NCI-H2107 treated with DMSO at 0.1 percent for 48 hours (cell line): ENCODE results near the gene NEAT1.
A peak's percentile ranks its signal among the peaks of the same experiment; 100 is the strongest.

Source experiments
- DNase-seq: peaks from one replicate; lab custom pipeline; 2025; ENCODE audit not compliant: unreplicated experiment; lab: John Stamatoyannopoulos, UW

NEAT1 gene

DNA sequence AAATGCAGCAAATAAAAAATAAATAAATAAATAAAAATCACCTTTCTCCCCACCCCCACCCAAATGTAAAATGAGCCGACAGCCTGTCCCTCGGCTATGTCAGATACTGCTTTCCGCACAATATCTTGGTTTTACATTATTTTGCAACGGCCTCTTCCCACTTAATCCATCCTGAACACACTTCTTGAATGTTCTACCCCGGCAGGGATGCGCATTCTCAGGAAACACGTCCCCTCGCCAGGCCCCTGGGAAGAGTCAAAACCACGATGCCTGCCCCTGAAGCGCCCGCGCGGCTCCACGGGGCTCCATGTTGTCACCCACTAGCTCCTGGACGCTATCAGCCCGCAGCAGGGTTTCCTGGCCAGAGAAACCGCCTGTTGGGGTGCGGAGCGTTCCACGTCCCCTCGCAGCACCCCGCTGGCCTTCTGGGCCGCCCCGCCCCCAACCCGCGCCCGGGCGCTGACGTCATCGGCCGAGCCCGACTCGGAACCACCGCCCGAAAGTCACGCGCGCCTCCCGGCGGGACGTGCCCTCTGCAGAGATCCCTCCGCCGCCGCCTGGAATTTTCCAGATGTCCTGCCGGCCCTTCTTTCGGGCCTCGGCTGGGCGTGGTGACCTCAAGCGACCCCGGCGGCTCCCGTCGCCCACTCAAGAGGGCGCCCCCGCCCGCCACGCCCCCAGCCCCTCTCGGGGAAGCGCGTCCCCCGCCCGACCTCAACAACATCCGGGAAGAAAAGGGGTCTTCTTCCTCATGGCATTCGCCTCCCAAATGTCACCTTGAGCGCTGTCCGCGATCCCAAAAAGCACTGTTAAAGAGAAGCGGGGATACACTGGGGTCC, 585 bp upstream of the NEAT1 start:
- DNase-seq = peak; percentile 32

DNA sequence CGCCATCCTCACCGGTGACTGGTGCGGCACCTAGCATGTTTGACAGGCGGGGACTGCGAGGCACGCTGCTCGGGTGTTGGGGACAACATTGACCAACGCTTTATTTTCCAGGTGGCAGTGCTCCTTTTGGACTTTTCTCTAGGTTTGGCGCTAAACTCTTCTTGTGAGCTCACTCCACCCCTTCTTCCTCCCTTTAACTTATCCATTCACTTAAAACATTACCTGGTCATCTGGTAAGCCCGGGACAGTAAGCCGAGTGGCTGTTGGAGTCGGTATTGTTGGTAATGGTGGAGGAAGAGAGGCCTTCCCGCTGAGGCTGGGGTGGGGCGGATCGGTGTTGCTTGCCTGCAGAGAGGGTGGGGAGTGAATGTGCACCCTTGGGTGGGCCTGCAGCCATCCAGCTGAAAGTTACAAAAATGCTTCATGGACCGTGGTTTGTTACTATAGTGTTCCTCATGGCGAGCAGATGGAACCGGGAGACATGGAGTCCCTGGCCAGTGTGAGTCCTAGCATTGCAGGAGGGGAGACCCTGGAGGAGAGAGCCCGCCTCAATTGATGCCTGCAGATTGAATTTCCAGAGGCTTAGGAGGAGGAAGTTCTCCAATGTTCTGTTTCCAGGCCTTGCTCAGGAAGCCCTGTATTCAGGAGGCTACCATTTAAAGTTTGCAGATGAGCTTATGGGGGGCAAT, 1.1 kb downstream of the NEAT1 start:
- no peak for DNase-seq

DNA sequence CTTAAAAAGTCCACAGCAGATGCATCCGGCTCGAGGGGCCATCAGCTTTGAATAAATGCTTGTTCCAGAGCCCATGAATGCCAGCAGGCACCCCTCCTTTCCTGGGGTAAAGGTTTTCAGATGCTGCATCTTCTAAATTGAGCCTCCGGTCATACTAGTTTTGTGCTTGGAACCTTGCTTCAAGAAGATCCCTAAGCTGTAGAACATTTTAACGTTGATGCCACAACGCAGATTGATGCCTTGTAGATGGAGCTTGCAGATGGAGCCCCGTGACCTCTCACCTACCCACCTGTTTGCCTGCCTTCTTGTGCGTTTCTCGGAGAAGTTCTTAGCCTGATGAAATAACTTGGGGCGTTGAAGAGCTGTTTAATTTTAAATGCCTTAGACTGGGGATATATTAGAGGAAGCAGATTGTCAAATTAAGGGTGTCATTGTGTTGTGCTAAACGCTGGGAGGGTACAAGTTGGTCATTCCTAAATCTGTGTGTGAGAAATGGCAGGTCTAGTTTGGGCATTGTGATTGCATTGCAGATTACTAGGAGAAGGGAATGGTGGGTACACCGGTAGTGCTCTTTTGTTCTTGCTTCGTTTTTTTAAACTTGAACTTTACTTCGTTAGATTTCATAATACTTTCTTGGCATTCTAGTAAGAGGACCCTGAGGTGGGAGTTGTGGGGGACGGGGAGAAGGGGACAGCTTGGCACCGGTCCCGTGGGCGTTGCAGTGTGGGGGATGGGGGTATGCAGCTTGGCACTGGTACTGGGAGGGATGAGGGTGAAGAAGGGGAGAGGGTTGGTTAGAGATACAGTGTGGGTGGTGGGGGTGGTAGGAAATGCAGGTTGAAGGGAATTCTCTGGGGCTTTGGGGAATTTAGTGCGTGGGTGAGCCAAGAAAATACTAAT, 1.9 kb downstream of the NEAT1 start:
- DNase-seq = no peak

DNA sequence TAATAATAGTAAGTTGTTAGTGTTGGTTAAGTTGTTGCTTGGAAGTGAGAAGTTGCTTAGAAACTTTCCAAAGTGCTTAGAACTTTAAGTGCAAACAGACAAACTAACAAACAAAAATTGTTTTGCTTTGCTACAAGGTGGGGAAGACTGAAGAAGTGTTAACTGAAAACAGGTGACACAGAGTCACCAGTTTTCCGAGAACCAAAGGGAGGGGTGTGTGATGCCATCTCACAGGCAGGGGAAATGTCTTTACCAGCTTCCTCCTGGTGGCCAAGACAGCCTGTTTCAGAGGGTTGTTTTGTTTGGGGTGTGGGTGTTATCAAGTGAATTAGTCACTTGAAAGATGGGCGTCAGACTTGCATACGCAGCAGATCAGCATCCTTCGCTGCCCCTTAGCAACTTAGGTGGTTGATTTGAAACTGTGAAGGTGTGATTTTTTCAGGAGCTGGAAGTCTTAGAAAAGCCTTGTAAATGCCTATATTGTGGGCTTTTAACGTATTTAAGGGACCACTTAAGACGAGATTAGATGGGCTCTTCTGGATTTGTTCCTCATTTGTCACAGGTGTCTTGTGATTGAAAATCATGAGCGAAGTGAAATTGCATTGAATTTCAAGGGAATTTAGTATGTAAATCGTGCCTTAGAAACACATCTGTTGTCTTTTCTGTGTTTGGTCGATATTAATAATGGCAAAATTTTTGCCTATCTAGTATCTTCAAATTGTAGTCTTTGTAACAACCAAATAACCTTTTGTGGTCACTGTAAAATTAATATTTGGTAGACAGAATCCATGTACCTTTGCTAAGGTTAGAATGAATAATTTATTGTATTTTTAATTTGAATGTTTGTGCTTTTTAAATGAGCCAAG, 2.7 kb downstream of the NEAT1 start:
- DNase-seq = no peak

DNA sequence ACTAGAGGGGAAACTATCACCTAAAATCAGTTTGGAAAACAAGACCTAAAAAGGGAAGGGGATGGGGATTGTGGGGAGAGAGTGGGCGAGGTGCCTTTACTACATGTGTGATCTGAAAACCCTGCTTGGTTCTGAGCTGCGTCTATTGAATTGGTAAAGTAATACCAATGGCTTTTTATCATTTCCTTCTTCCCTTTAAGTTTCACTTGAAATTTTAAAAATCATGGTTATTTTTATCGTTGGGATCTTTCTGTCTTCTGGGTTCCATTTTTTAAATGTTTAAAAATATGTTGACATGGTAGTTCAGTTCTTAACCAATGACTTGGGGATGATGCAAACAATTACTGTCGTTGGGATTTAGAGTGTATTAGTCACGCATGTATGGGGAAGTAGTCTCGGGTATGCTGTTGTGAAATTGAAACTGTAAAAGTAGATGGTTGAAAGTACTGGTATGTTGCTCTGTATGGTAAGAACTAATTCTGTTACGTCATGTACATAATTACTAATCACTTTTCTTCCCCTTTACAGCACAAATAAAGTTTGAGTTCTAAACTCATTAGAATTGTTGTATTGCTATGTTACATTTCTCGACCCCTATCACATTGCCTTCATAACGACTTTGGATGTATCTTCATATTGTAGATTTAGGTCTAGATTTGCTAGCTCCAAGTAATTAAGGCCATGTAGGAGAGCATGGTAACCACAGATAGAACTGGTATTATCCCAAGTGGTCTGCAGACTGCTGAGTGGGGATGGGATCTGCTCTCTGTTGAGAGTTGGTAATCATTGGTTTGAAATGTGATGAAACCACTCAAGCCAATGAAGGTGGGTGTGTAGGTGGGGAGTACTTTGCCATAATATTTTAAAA, 3.6 kb downstream of the NEAT1 start:
- DNase-seq = no peak

DNA sequence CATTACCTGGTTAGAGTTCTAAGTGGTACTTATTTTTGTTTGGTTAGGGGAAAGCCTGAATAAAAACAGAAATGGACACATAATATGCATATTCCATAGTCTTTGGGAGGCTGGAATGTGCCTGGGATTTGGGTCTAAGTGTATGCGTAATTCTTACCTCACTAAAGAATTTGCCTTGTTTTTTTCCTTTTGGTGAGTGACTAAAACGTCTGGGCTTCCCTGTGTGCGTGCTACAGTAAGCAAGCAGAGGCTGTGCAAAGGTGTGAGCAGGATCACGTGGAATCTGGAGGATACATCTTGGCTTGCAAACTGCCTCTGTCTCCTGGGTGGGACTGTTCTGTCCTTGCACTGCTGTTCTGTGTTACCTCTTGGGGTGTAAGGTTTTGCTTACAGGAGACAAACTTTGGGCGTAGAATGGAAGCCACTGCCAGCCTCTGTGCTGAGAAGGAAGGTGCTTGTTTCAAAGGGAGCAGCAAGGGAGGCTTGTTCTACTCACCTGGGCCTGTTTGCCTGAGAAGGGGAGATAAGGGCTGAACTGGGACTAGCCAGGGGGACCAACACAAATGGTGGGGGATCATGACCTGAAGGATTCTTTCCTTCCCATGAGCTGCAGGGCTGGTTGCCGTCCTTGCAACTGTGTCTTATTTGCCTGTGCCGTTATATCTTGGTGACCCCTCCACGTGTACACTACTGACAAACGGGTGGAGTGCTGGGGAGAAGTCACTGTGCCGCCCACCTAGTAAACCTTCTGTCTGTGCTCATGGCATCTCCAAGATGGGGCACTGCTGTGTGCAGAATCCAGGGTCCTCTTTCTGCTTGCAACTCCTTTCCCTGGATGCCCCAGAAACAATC, 4.5 kb downstream of the NEAT1 start:
- no peak for DNase-seq

DNA sequence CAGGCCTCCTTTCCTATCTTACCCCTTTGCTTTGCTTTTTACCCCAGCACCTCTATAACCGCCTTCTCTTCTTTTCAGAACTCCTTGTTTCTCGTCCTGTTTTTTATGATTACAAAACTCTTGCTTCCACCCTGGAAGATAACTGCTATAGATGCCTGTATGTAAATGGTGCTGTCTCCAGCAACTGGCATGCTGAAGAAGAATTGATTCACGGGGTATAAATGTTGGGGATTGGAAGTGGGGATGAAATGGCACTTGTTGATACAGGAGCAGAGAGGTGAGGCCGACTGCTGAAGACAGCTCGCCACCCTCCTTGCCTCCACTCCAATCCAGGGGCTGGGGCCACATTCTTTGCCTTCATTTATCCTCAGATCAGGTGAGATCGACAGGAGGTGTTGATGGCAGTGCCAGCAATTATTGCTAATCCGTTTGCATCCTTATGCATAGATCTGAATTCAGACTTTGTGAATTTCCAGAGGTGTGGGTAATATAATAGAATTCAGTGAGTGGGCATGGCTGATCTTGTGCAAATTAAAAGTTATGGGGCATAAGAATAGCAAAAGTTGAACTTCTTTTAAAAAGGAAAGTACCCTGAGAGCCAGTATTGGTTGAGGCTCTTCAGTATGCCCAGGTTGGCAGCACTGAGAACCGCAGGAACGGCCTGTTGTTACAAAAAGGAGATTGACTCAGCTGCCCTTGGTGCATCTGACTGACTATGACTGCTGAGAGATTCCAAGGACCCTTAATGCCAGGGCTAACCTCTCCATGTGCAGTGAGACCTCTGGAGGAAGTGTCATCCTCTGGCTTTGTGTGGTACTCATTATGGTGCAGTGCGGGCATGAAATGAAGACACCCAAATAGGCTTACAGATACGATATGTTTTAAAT, 5.3 kb downstream of the NEAT1 start:
- DNase-seq = no peak

DNA sequence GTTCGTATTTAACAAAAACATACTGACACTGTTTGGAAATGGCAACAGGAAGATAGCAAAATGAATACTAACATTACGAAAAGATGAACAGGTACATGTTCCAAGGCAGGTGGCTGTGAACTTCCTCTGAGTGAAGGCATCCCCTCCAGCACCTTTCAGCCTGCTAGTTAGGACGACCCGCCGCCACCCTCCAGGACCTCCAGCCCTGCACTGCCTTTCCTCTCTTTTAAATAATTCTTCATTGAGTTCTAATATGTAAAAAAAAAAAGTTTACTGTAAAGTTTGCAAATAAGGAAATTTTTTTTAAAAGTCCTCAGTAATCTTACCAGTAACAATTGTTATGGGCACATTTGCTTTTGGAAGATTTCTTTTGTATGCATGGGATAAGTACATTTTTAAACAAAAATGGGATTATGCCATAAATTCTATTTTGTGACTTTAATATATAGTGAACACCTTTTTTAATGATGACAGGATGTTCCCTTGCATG, 6.0 kb downstream of the NEAT1 start:
- DNase-seq = no peak

DNA sequence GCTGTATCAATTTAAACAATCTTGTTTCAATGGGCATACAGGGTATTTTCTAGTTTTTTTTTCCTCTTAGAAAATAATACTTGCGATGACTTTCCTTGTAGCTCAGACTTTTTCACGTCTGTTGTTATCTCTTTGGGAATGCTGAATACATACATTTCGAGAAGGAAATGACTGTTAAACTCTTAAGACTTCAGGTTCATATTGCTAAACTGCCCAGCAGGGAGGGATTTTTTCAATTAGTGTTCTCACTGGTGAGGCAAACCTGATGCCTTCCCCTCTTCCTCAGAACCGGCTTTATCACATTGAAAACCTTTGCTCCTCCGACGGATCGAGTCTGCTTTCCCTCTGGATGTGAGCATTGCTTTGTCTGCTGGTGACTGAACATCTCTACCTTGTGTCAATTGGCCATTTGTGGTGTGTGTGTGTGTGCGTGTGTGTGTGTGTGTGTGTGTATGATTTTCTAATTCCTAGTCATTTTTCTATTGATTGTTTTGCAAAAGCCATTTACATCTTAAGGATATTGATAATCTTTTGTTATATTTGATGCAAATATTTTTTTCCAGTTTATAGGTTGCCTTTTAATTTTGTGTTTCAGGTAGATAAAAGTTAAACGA, 6.6 kb downstream of the NEAT1 start:
- no peak for DNase-seq

DNA sequence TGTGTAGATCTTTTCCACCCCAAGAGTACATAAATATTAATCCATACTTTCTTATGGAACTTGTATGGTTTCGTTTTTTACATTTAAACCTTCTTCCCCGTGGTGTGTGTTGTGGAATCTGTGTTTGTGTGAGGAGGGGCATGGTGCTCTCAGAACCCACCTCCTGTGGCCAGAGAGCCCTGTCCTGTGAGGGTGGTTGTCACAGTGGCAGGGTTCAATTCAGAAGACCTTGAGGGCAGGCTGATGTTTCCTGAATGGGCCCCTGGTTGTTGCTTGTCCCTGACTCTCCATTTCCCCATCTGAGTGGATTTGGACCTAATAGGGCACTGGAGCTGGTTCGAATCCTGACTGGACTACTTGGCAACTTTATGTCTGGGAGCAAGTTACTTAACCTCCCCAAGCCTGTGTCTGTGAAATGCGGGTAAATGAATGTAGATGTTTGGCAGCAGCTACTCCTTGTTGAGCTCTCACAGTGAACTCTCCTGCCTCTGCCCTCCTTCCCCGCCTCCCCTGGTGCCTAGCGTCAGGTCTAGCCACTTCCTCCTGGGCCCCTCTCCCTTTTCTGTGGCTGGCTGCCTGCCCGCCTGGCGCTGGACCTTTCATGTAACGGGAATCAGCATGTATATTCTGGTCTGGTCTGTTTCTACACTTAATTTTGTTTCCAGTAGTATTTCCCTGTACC, 7.3 kb downstream of the NEAT1 start:
- no peak for DNase-seq

DNA sequence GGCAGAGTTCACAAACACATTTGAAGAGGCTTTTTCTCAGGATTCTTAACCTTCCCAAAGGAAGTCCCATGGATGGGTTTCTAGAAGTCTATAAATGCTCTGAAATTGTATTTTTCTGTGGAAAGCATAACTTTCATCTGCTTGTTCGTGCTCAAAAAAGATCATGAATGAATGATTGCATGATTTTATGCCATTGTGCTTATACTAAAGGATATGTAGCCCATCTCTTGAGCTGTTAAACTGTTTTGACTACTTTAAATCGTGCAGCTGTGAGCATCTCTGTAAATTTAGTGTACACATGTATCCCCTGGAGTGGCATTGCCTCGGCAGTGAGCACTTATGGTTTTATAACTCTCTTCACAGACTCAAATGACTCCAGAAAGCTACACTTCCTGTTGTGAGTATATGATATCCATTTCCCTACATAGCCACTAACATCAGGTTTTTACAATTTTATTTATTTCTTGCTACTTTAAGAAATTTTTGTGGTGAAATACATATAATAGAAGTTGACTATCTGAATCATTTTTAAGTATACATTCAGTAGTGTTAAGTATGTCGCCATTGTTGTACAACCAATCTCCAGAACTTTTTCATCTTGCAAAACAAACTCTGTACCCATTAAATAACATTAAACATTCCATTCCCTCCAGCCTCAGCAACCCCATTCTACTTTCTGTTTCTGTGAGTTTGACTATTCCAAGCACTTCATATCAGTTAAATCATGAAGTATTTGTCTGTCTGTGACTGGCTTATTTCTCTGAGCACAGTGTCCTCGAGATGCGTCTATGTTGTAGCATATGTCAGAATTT, 8.0 kb downstream of the NEAT1 start:
- peak; percentile 25 for DNase-seq

DNA sequence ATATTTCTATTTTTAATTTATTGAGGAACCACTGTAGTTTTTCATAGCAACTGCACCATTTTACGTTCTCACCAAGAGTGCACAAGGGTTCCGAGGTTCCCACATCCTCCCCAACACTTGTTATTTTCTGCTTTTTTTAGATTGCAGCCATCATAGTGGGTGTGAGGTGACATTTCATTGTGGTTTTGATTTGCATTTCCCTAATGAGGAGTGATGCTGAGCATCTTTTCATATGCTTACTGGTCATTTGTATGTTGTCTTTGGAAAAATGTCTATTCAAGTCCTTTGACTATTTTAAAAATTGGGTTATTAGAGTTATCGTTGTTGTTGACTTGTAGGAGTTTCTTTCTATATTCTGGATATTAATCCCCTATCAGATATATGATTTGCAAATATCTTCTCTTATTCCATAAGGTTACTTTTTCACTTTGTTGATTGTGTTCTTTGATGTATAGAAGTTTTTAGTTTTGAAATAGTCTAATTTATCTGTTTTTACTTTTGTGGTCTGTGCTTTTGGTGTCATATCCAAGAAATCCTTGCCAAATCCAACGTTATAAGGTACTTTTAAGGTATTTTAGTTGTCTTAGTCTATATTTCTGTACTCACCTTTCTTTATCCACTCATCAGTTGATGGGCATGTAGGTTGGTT, 9.0 kb downstream of the NEAT1 start:
- DNase-seq = no peak

DNA sequence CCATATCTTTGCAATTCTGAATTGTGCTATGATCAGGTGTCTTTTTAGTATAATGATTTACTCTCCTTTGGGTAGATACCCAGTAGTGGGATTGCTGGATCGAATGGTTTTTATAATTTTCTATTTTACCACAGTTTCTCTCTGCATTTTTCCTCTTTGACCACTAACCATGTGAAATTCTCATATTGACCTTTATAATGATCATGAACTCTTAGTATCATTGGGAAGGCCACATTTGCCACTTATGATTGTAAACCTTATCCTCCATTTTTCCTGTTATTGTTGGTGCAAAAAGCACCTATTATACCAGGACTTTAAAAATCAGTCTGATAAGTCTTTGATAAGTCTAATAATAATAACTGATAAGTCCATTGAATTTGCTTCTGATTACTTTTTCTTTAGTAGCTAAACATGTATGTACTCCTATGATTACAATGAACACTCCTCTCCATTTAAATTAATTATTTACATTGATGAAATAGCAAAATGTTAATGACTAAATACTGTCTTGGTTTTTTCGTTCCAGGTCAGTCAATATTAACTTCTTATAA, 9.6 kb downstream of the NEAT1 start:
- DNase-seq = no peak

DNA sequence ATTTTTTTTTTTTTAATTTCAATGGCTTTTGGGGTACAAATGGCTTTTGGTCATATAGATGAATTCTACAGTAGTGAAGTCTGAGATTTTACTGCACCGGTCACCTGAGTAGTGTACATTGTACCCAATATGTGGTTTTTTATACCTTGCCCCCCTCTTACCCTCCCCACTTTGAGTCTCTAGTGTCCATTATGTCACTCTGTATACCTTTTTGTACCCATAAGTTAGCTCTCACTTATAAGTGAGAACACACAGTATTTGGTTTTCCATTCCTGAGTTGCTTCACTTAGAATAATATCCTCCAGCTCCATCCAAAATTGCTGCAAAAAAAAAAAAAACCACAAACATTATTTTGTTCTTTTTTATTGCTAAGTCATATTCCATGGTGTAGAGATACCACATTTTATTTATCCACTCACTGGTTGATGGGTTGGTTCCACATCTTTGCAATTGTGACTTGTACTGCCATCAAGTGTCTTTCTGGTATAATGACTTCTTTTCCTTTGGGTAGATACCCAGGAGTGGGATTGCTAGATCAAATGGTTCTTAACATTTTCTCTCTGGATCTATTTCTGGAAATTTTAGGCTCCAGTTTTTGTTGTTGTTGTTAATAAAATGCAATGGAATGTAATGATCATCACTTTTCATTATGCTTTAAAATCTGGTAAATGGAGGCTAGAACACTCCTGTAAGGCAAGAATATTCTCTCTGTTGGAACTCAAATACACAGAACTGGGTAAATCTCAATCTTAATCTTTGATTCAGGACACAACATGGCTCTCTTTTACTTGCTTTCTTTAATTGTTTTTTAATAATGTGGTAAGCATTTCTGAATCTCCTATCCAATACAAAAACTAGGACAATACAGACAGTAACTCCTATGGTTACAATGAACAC, 10.3 kb downstream of the NEAT1 start:
- DNase-seq = peak; percentile 35
